ENCODE data around the gene HABP4. TPM values are rescaled to one million over a fixed set of nuclear protein-coding genes. Genes with fewer than 3 reads are reported as not detected.

HABP4 gene
- total and polyA plus RNA-seq, 4 donors, result 4.7 to 10.2 (median 8.2) TPM

DNA sequence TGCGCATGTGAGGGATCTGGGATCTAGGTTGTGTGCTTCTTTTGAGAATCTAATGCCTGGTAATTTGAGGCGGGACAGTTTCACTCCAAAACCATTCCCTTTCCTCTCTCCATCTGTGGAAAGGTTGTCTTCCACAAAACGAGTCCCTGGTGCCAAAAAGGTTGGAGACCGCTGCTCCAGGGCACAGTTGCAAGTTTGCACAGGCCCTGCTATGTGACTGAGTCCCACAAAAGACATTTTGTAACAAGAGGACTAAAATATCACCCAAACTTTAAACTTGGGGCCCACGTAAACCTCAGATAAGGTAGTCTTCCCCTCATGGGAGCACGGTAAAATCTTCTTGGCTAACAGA lies 26.0 kb upstream of the HABP4 start:
- ATAC-seq (ENCODE audit: insufficient read depth, low FRiP score) (no peak), DNase-seq (no peak)
- H3K9me3 ChIP-seq (ENCODE audit: control insufficient read depth in 4 of 4, insufficient read depth in 3 of 4, low read length in 3 of 4), result no peaks in the 10 kb centered on the region
- no peak overlapping the region for H3K4me3 ChIP-seq
- TF ChIP-seq, protein P1, sequence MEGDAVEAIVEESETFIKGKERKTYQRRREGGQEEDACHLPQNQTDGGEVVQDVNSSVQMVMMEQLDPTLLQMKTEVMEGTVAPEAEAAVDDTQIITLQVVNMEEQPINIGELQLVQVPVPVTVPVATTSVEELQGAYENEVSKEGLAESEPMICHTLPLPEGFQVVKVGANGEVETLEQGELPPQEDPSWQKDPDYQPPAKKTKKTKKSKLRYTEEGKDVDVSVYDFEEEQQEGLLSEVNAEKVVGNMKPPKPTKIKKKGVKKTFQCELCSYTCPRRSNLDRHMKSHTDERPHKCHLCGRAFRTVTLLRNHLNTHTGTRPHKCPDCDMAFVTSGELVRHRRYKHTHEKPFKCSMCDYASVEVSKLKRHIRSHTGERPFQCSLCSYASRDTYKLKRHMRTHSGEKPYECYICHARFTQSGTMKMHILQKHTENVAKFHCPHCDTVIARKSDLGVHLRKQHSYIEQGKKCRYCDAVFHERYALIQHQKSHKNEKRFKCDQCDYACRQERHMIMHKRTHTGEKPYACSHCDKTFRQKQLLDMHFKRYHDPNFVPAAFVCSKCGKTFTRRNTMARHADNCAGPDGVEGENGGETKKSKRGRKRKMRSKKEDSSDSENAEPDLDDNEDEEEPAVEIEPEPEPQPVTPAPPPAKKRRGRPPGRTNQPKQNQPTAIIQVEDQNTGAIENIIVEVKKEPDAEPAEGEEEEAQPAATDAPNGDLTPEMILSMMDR (IDR thresholded peaks at IDR 0.05; ENCODE audit: control extremely low read depth, extremely low read depth), result no peak
- H3K36me3 ChIP-seq (ENCODE audit: control insufficient read depth in 4 of 4, insufficient read depth in 4 of 4, low read length in 4 of 4), result no peaks in the 10 kb centered on the region
- H3K27me3 ChIP-seq (ENCODE audit: control insufficient read depth in 3 of 3, insufficient read depth in 3 of 3, low read length in 2 of 3), result no peaks in the 10 kb centered on the region
- WGBS, 2 donors, result 91 to 93% methylated on average over 6 of the region's 6 CpGs
- no peak overlapping the region for H3K9ac ChIP-seq (ENCODE audit: insufficient read depth in 1 of 2, low read length in 2 of 2)
- peaks cover 0 to 8% (median 4%) of the 10 kb centered on the region in 5 donors for H3K4me1 ChIP-seq (ENCODE audit: control insufficient read depth in 5 of 5, insufficient read depth in 5 of 5, low read length in 5 of 5)
- no peak overlapping the region for H3K27ac ChIP-seq (ENCODE audit: low read depth in 1 of 2, low read length in 1 of 2)

DNA sequence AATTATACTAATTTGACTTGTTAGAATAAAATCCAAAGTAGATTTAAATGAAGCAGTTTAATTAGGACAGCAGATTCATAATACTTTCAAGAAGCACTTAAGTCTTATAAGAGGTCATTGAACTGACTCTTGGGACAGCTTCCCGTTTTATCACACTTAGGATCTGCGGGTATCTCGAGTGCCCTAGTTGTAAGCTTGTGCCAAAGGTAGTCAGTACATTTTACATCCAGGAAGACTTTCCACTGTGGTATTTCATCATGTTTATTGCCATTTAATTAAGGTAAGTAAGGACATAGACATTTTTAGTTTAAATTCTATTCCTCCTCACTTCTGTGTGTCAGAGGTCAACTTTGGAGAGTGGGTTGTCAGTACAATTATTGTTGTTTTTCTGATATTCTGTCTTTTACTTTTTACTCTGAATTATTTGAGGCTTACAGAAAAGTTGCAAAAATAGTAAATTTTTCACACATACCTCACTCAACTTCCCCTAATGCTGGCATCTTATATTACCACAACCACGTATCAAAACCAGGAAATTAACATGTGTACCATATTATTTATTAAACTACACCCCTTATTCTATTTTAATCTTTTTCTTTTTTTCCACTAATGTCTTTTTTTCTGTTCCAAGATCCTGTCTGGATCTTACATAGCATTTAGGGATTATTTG lies 24.3 kb upstream of the HABP4 start:
- ATAC-seq (ENCODE audit: insufficient read depth, low FRiP score) (no peak), DNase-seq (no peak)
- Histone ChIP-seq H3K27ac (ENCODE audit: low read depth in 1 of 2, low read length in 1 of 2) (no peak overlapping the region), H3K4me3 (no peak overlapping the region), H3K9me3 (ENCODE audit: control insufficient read depth in 4 of 4, insufficient read depth in 3 of 4, low read length in 3 of 4) (no peaks in the 10 kb centered on the region), H3K27me3 (ENCODE audit: control insufficient read depth in 3 of 3, insufficient read depth in 3 of 3, low read length in 2 of 3) (no peaks in the 10 kb centered on the region), H3K9ac (ENCODE audit: insufficient read depth in 1 of 2, low read length in 2 of 2) (no peak overlapping the region), H3K4me1 (ENCODE audit: control insufficient read depth in 5 of 5, insufficient read depth in 5 of 5, low read length in 5 of 5) (peaks cover 0 to 6% (median 0%) of the 10 kb centered on the region in 5 donors), H3K36me3 (ENCODE audit: control insufficient read depth in 4 of 4, insufficient read depth in 4 of 4, low read length in 4 of 4) (no peaks in the 10 kb centered on the region)
- TF ChIP-seq, protein P1 (IDR thresholded peaks at IDR 0.05; ENCODE audit: control extremely low read depth, extremely low read depth), result no peak
- 39 to 44% methylated on average over 4 of the region's 4 CpGs for WGBS, 2 donors

DNA sequence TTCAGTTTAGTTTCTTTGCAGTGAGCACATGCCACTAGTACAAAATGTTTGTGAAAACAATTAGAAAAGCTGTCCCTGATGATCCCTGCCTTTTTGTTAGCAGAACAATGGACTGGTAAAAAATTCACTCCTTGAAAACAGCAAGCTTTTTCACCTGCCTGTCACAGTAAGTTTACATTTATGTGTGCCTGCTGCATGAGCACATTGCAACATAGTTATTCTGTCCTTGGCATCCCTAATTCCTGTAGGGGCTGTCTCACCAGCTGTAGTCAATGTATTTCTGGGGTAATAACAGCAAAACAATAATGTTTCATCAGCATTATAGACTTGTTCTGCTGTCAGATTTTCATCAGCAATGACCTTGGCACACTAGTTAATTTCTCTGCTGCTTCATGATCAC lies 20.2 kb upstream of the HABP4 start:
- TF ChIP-seq, protein P1 (IDR thresholded peaks at IDR 0.05; ENCODE audit: control extremely low read depth, extremely low read depth), result no peak
- ATAC-seq (ENCODE audit: insufficient read depth, low FRiP score), result no peak

DNA sequence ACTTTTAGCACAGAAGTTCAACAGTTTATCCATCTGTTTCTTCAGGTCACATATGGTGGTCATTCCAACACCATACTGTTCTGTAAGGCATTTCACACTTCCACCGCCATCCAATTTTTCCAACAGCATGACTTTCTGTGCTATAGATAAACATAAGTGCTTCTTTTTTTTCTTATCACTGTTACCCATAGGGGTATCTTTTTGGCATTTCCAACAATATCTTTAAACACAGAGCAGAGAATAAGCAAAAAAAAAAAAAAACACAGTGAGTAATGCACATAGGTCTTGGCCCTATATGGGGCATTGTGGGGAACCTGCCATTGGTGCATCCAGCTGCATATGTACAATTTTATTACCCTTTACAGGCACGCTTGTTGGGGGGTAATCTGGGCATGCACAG lies 19.6 kb upstream of the HABP4 start:
- no peaks in the 10 kb centered on the region for H3K36me3 ChIP-seq (ENCODE audit: control insufficient read depth in 4 of 4, insufficient read depth in 4 of 4, low read length in 4 of 4)
- no peak for ATAC-seq (ENCODE audit: insufficient read depth, low FRiP score)
- 96 to 98% methylated on average over 2 of the region's 2 CpGs for WGBS, 2 donors
- H3K27me3 ChIP-seq (ENCODE audit: control insufficient read depth in 3 of 3, insufficient read depth in 3 of 3, low read length in 2 of 3), result no peaks in the 10 kb centered on the region
- no peak overlapping the region for H3K4me3 ChIP-seq
- TF ChIP-seq, protein P1 (IDR thresholded peaks at IDR 0.05; ENCODE audit: control extremely low read depth, extremely low read depth), result no peak
- no peak overlapping the region for H3K27ac ChIP-seq (ENCODE audit: low read depth in 1 of 2, low read length in 1 of 2)
- no peak overlapping the region for H3K9ac ChIP-seq (ENCODE audit: insufficient read depth in 1 of 2, low read length in 2 of 2)
- H3K9me3 ChIP-seq (ENCODE audit: control insufficient read depth in 4 of 4, insufficient read depth in 3 of 4, low read length in 3 of 4), result no peaks in the 10 kb centered on the region
- DNase-seq, result no peak
- H3K4me1 ChIP-seq (ENCODE audit: control insufficient read depth in 5 of 5, insufficient read depth in 5 of 5, low read length in 5 of 5), result peaks cover 0 to 1% (median 0%) of the 10 kb centered on the region in 5 donors

More for the DNA sequence above, 20.2 kb upstream of the HABP4 start:
- Histone ChIP-seq H3K4me1 (ENCODE audit: control insufficient read depth in 5 of 5, insufficient read depth in 5 of 5, low read length in 5 of 5) (peaks cover 0 to 1% (median 0%) of the 10 kb centered on the region in 5 donors), H3K9ac (ENCODE audit: insufficient read depth in 1 of 2, low read length in 2 of 2) (no peak overlapping the region), H3K4me3 (no peak overlapping the region), H3K36me3 (ENCODE audit: control insufficient read depth in 4 of 4, insufficient read depth in 4 of 4, low read length in 4 of 4) (no peaks in the 10 kb centered on the region), H3K27ac (ENCODE audit: low read depth in 1 of 2, low read length in 1 of 2) (no peak overlapping the region), H3K9me3 (ENCODE audit: control insufficient read depth in 4 of 4, insufficient read depth in 3 of 4, low read length in 3 of 4) (no peaks in the 10 kb centered on the region), H3K27me3 (ENCODE audit: control insufficient read depth in 3 of 3, insufficient read depth in 3 of 3, low read length in 2 of 3) (no peaks in the 10 kb centered on the region)
- no peak for DNase-seq

Data from lung (tissue), 12 donors.